Mesenchymal stem cell (in vitro differentiated cells and primary cell): ENCODE measurements around the gene HAND2.

Experiments
- DNase-seq: peaks from one replicate; pipeline ENCODE4 v3.0.0-alpha.2; 2013
- H2AFZ ChIP-seq: one replicate; pipeline ENCODE4 v1.6.1; 2013; ENCODE audit warnings: low read depth, mild to moderate bottlenecking, control low read depth, inconsistent platforms, low read length, moderate library complexity
- H2AK5ac ChIP-seq: 2 replicates; pipeline ENCODE4 v1.6.1; 2013; ENCODE audit warnings: low read length, moderate library complexity, mild to moderate bottlenecking, inconsistent platforms; ENCODE audit not compliant: severe bottlenecking
- H2BK120ac ChIP-seq: one replicate; pipeline ENCODE4 v1.6.1; 2013; ENCODE audit warnings: low read depth, mild to moderate bottlenecking, inconsistent platforms, low read length, moderate library complexity
- H2BK12ac ChIP-seq, 2 experiments: one replicate each; pipeline ENCODE4 v1.6.1; 2013; ENCODE audit warnings: inconsistent platforms in 2 of 2, low read length in 2 of 2, mild to moderate bottlenecking in 2 of 2, moderate library complexity in 2 of 2, control low read depth in 1 of 2
- H2BK15ac ChIP-seq: one replicate; pipeline ENCODE4 v1.6.1; 2013; ENCODE audit warnings: mild to moderate bottlenecking, low read depth, inconsistent platforms; ENCODE audit not compliant: poor library complexity, severe bottlenecking
- H2BK5ac ChIP-seq: 2 replicates; pipeline ENCODE4 v1.6.1; 2013; ENCODE audit warnings: low read depth, mild to moderate bottlenecking, low read length, control low read depth, inconsistent platforms; ENCODE audit not compliant: poor library complexity, severe bottlenecking
- H3K14ac ChIP-seq, 2 experiments: one replicate each; pipeline ENCODE4 v1.6.1; 2013; ENCODE audit warnings: inconsistent platforms in 2 of 2, low read length in 2 of 2, control low read depth in 1 of 2, mild to moderate bottlenecking in 1 of 2, moderate library complexity in 1 of 2
- H3K18ac ChIP-seq, 2 experiments: one replicate each; pipeline ENCODE4 v1.6.1; 2013; ENCODE audit warnings: inconsistent platforms in 2 of 2, low read length in 2 of 2, control low read depth in 1 of 2, low read depth in 1 of 2, mild to moderate bottlenecking in 1 of 2
- H3K23ac ChIP-seq, 2 experiments: one replicate each; pipeline ENCODE4 v1.6.1; 2013; ENCODE audit warnings: inconsistent platforms in 2 of 2, low read length in 2 of 2, mild to moderate bottlenecking in 2 of 2, moderate library complexity in 2 of 2, control low read depth in 1 of 2
- H3K27ac ChIP-seq: 2 replicates; pipeline ENCODE4 v1.5.1; 2013; ENCODE audit warnings: mild to moderate bottlenecking, moderate library complexity, low read length, control low read depth, inconsistent platforms; ENCODE audit not compliant: poor library complexity, severe bottlenecking
- H3K27me3 ChIP-seq, 2 experiments: 2 replicates each; pipeline versions ENCODE4 v1.6.1 to v1.7.0; 2013; ENCODE audit warnings: low read length in 2 of 2, mild to moderate bottlenecking in 2 of 2, moderate library complexity in 2 of 2, control low read depth in 1 of 2, inconsistent platforms in 1 of 2; ENCODE audit not compliant: control insufficient read depth in 1 of 2, insufficient read depth in 1 of 2
- H3K36me3 ChIP-seq, 2 experiments: 2 replicates each; pipeline versions ENCODE4 v1.6.1 to v1.7.0; 2013; ENCODE audit warnings: low read length in 2 of 2, control low read depth in 1 of 2, inconsistent platforms in 1 of 2, low read depth in 1 of 2, mild to moderate bottlenecking in 1 of 2; ENCODE audit not compliant: insufficient read depth in 2 of 2, control insufficient read depth in 1 of 2
- H3K4ac ChIP-seq, 2 experiments: one replicate each; pipeline ENCODE4 v1.6.1; 2013; ENCODE audit warnings: inconsistent platforms in 2 of 2, low read length in 2 of 2, mild to moderate bottlenecking in 2 of 2, moderate library complexity in 2 of 2, control low read depth in 1 of 2, low read depth in 1 of 2
- H3K4me1 ChIP-seq: 2 replicates; pipeline ENCODE4 v1.6.1; 2013; ENCODE audit warnings: low read depth, low read length, control low read depth; ENCODE audit not compliant: control insufficient read depth, insufficient read depth
- H3K4me2 ChIP-seq: 2 replicates; pipeline ENCODE4 v1.6.1; 2013; ENCODE audit warnings: low read length, mild to moderate bottlenecking, inconsistent platforms; ENCODE audit not compliant: poor library complexity, severe bottlenecking
- H3K4me3 ChIP-seq, 2 experiments: 2 replicates each; pipeline versions ENCODE4 v1.5.1 to v1.7.0; 2013; ENCODE audit warnings: low read length in 2 of 2, mild to moderate bottlenecking in 2 of 2, control low read depth in 1 of 2, low read depth in 1 of 2; ENCODE audit not compliant: insufficient read depth in 1 of 2
- H3K79me1 ChIP-seq: replicated peaks from 2 replicates; pipeline ENCODE4 v1.6.1; 2013; ENCODE audit warnings: mild to moderate bottlenecking, control low read depth, low read length, inconsistent platforms; ENCODE audit not compliant: poor library complexity, severe bottlenecking
- H3K9ac ChIP-seq: 2 replicates; pipeline ENCODE4 v1.7.0; 2013; ENCODE audit warnings: mild to moderate bottlenecking, low read length, moderate library complexity
- H3K9me3 ChIP-seq: 2 replicates; pipeline ENCODE4 v1.7.0; 2013; ENCODE audit warnings: mild to moderate bottlenecking, low read length; ENCODE audit not compliant: control insufficient read depth
- H4K8ac ChIP-seq: one replicate; pipeline ENCODE4 v1.6.1; 2013; ENCODE audit warnings: inconsistent platforms, mild to moderate bottlenecking, low read length, moderate library complexity
- H4K91ac ChIP-seq: one replicate; pipeline ENCODE4 v1.6.1; 2013; ENCODE audit warnings: mild to moderate bottlenecking, low read length, inconsistent platforms
- WGBS: methylation state at CpG from one replicate; pipeline ENCODE4 v1.1.7; 2013; ENCODE audit warnings: mixed read lengths; 5-methylcytosine and 5-hydroxymethylcytosine counted together

HAND2 gene

DNA sequence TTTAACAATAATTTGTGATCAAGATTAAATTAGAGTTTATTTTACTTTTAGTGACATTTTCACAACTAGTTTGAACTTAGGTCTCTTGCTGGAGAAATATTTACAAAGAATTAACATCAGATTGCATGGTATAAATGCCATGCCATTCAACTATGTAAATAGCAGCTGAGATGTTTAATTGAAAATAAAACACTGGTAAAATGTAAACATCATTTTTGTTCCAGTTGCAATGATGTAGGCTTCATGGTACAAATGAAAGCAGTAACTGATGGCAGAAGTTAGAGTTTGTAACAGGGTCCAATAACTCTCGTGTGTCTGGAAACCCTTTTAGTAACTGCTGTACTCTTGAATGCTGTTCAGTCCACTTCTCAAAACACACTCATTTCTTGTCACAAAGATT is 43.7 kb upstream of the HAND2 start:
- H3K18ac ChIP-seq = peak overlapping the region in 1 of 2 experiments; percentile 43

DNA sequence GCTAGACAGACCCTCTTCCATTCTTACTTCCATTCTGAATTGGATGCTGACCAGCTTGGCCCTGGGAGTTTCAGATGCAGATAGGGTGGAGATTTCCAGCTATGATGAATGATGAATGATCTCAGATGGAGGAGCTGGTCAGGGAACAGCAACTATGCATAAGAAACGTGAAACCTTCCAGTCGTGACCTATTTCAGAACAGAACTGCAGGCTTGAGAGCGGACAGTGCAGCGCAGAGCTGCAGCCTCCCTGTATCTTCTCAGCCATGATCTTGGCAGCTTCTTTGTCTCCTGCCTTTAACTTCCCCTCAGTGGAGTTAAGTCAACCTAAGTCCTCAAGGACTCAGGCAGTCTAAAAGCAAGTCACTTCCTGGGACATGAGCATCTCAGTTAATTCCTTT is 43.3 kb upstream of the HAND2 start:
- Histone ChIP-seq H3K9ac (no peak overlapping the region), H3K23ac (no peak overlapping the region), H2BK5ac (no peak overlapping the region), H3K79me1 (no peaks in the 10 kb centered on the region), H2AK5ac (no peak overlapping the region), H3K18ac (no peak overlapping the region), H3K4me3 (no peak overlapping the region), H2AFZ (no peak overlapping the region), H3K27me3 (no peaks in the 10 kb centered on the region), H3K4ac (no peak overlapping the region), H3K4me1 (no peaks in the 10 kb centered on the region), H2BK15ac (no peak overlapping the region), H4K8ac (no peak overlapping the region), H2BK12ac (no peak overlapping the region), H3K14ac (no peak overlapping the region), H3K9me3 (no peaks in the 10 kb centered on the region), H3K36me3 (no peaks in the 10 kb centered on the region), H3K27ac (no peak overlapping the region), H3K4me2 (no peak overlapping the region), H2BK120ac (no peak overlapping the region), H4K91ac (no peak overlapping the region)
- WGBS = 76% methylated on average over 4 of the region's 4 CpGs
- DNase-seq = peak; percentile 5

More for the DNA sequence above, 43.7 kb upstream of the HAND2 start:
- Histone ChIP-seq H3K4me1 (no peaks in the 10 kb centered on the region), H3K36me3 (no peaks in the 10 kb centered on the region), H3K23ac (no peak overlapping the region), H3K9me3 (no peaks in the 10 kb centered on the region), H3K27me3 (no peaks in the 10 kb centered on the region), H3K79me1 (no peaks in the 10 kb centered on the region), H3K27ac (no peak overlapping the region), H2BK120ac (no peak overlapping the region), H3K4ac (no peak overlapping the region), H3K14ac (no peak overlapping the region), H2BK15ac (no peak overlapping the region), H2BK12ac (no peak overlapping the region), H4K91ac (no peak overlapping the region), H3K4me2 (no peak overlapping the region), H4K8ac (no peak overlapping the region), H2AFZ (no peak overlapping the region), H2AK5ac (no peak overlapping the region), H3K4me3 (no peak overlapping the region), H2BK5ac (no peak overlapping the region), H3K9ac (no peak overlapping the region)
- WGBS = 92% methylated on average over 1 of the region's 1 CpG
- DNase-seq = no peak

DNA sequence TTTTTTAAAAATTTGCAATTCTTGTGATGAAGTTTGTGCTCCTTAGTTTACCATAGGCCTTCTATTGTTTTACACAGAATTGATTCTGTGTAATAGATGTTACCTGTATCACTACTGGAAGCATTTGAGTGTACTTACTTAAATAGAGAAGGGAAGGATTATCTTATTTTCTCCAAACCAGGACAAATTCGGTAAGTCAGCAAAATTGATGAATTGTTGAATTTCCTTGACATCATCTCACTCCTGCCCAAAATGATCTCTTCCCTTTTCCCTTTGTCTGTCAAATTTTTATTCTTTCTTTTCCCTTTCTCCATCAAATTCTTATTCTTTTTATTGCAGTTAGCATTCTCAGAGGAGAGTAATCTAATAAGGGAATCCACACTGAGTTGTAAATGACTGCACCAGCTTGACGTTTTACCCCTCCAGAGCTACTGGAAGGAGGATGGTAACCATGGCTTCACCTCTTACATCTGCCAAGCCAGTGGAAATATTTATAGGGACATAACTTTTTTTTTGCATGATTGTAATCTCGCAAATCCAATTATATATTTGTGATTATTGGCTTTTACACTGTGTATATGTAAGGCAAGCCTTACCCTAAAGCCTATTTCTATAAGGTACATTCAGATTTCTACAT is 42.6 kb upstream of the HAND2 start:
- no peak overlapping the region for H3K4me2 ChIP-seq
- no peak overlapping the region for H3K18ac ChIP-seq
- H2BK5ac ChIP-seq = no peak overlapping the region
- H3K4ac ChIP-seq = no peak overlapping the region
- no peak overlapping the region for H3K9ac ChIP-seq
- no peak overlapping the region for H2BK120ac ChIP-seq
- H2AFZ ChIP-seq = no peak overlapping the region
- H3K9me3 ChIP-seq = no peaks in the 10 kb centered on the region
- no peak overlapping the region for H3K14ac ChIP-seq
- H3K23ac ChIP-seq = no peak overlapping the region
- H2BK12ac ChIP-seq = no peak overlapping the region
- H3K4me1 ChIP-seq = no peaks in the 10 kb centered on the region
- H3K79me1 ChIP-seq = no peaks in the 10 kb centered on the region
- no peak for DNase-seq
- no peak overlapping the region for H3K4me3 ChIP-seq
- no peaks in the 10 kb centered on the region for H3K27me3 ChIP-seq
- H2BK15ac ChIP-seq = no peak overlapping the region
- no peak overlapping the region for H3K27ac ChIP-seq
- no peaks in the 10 kb centered on the region for H3K36me3 ChIP-seq
- 71% methylated on average over 2 of the region's 3 CpGs for WGBS
- no peak overlapping the region for H4K91ac ChIP-seq
- no peak overlapping the region for H2AK5ac ChIP-seq
- H4K8ac ChIP-seq = no peak overlapping the region

DNA sequence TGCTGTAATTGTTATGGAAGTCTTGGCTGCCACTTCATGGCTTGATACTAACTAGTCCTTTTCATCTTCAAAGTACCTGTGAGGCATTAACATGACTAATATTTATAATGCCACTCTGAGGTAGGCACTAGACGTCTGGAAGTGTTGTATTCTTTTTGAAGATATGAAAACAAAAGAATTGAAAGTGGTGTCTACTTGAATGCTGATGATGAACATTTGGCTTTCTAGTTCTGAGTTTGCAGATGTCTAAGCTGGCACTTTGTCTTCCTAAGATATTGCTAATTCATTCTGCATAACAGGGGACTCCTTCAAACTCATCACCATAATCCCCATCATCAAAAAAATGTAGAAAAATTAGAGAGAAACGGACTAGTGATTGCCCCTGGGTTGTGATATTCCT is 41.6 kb upstream of the HAND2 start:
- no peak overlapping the region for H2BK15ac ChIP-seq
- H3K23ac ChIP-seq = no peak overlapping the region
- no peak overlapping the region for H2AFZ ChIP-seq
- no peak overlapping the region for H2BK120ac ChIP-seq
- no peak overlapping the region for H3K18ac ChIP-seq
- H3K4me2 ChIP-seq = no peak overlapping the region
- no peak overlapping the region for H3K14ac ChIP-seq
- no peak overlapping the region for H3K4ac ChIP-seq
- H2BK12ac ChIP-seq = no peak overlapping the region
- H3K9me3 ChIP-seq = no peaks in the 10 kb centered on the region
- H3K27ac ChIP-seq = no peak overlapping the region
- H3K4me1 ChIP-seq = no peaks in the 10 kb centered on the region
- no peak overlapping the region for H4K91ac ChIP-seq
- H2BK5ac ChIP-seq = no peak overlapping the region
- H2AK5ac ChIP-seq = no peak overlapping the region
- H4K8ac ChIP-seq = no peak overlapping the region
- WGBS = 82% methylated on average over 1 of the region's 2 CpGs
- H3K9ac ChIP-seq = no peak overlapping the region
- no peaks in the 10 kb centered on the region for H3K36me3 ChIP-seq
- no peak overlapping the region for H3K4me3 ChIP-seq
- H3K79me1 ChIP-seq = no peaks in the 10 kb centered on the region
- no peak for DNase-seq
- no peaks in the 10 kb centered on the region for H3K27me3 ChIP-seq
